Upper lobe of left lung (tissue), 6 donors: Measurements from ENCODE around the gene EYA2. TPM values are rescaled to one million over a fixed set of nuclear protein-coding genes. Genes with fewer than 3 reads are reported as not detected.

Experiments used
- ATAC-seq, 2 donors: fragments of 200-7000 bp; cut with Tn5 transposase; one replicate each; pipeline ENCODE4 v1.9.1; 2022; ENCODE audit warnings: mild to moderate bottlenecking in 2 of 2, moderate library complexity in 2 of 2; ENCODE audit not compliant: low FRiP score in 2 of 2
- DNase-seq, 2 donors: peaks; one replicate each; pipeline ENCODE4 v3.0.0-alpha.2; 2019 to 2020
- H3K27ac ChIP-seq, 4 donors: fragments of 200-600 bp; sonication (generic); one replicate each; pipeline ENCODE4 v1.5.1; 2016 to 2019
- H3K27me3 ChIP-seq, 4 donors: fragments of 200-600 bp; sonication (generic); one replicate each; pipeline ENCODE4 v1.5.1; 2017 to 2019
- H3K36me3 ChIP-seq, 4 donors: fragments of 200-600 bp; sonication (generic); one replicate each; pipeline ENCODE4 v1.5.1; 2016 to 2019
- H3K4me1 ChIP-seq, 4 donors: fragments of 200-600 bp; sonication (generic); one replicate each; pipeline ENCODE4 v1.5.1; 2018 to 2019
- H3K4me3 ChIP-seq, 4 donors: fragments of 200-600 bp; sonication (generic); one replicate each; pipeline ENCODE4 v1.5.1; 2017 to 2019; ENCODE audit warnings: mild to moderate bottlenecking in 2 of 4, moderate library complexity in 1 of 4
- H3K9me3 ChIP-seq, 4 donors: fragments of 200-600 bp; sonication (generic); one replicate each; pipeline ENCODE4 v1.5.1; 2018 to 2019
- CTCF ChIP-seq, 6 experiments: fragments of 450-650 bp in 4 of 6; fragments of 200-600 bp in 2 of 6; sonication (generic) in 2 of 6; IDR thresholded peaks; one replicate each; pipeline ENCODE4 v1.5.1; 2016 to 2019; ENCODE audit warnings: antibody characterized with exemption in 6 of 6
- EP300 ChIP-seq, 4 donors: sonication (generic); formaldehyde crosslinking; IDR thresholded peaks; one replicate each; pipeline ENCODE4 v1.5.1; 2017; ENCODE audit warnings: antibody characterized with exemption in 4 of 4, control low read depth in 2 of 4
- POLR2A ChIP-seq, 4 donors: fragments of 450-650 bp; IDR thresholded peaks; one replicate each; pipeline ENCODE4 v1.5.1; 2016 to 2017; ENCODE audit warnings: antibody characterized with exemption in 4 of 4, mild to moderate bottlenecking in 2 of 4
- POLR2AphosphoS5 ChIP-seq, 2 donors: sonication (generic); formaldehyde crosslinking; IDR thresholded peaks; one replicate each; pipeline ENCODE4 v1.5.1; 2017; ENCODE audit warnings: antibody characterized with exemption in 2 of 2
- WGBS, 2 donors: methylation state at CpG; one replicate each; pipeline ENCODE4 v1.1.5; 2017 to 2018; 5-methylcytosine and 5-hydroxymethylcytosine counted together
- total RNA-seq, 6 donors: library from RNA; depleted of rRNA in 4 of 6; stranded (reverse); fragments of >200 nt in 4 of 6; gene quantifications; one replicate each; pipeline versions ENCODE4 v1.1.0 to v1.2.1, GENCODE V29; 2016 to 2021
- donor health status: DM: no; HTN: no; CAD: no; lungs with moderate emphysema.
- donor health status: DM: no; HTN: yes; CAD: no; lungs with severe emphysema.

EYA2 gene
- total RNA-seq, 6 donors from 2014 or later, result 0.66 to 9.4 (median 3.0) TPM

GRCh38 chr20:47019121-47019824 lies 124.6 kb downstream of the EYA2 start:
- H3K4me1 ChIP-seq, result peaks cover 0 to 3% (median 0%) of the 10 kb centered on the region in 4 donors
- ATAC-seq, result peak in 1 of 2 donors; percentile 58
- no peak overlapping the region for H3K4me3 ChIP-seq
- H3K27me3 ChIP-seq, result no peaks in the 10 kb centered on the region
- H3K9me3 ChIP-seq, result no peaks in the 10 kb centered on the region
- H3K27ac ChIP-seq, result no peak overlapping the region
- DNase-seq, result no peak
- TF ChIP-seq POLR2AphosphoS5 (IDR thresholded peaks at IDR 0.05) (peak in 1 of 2 donors; percentile 31), EP300 (IDR thresholded peaks at IDR 0.05) (no peak), POLR2A (IDR thresholded peaks at IDR 0.05) (no peak), CTCF (IDR thresholded peaks at IDR 0.05) (no peak)
- 23 to 26% methylated on average over 7 of the region's 7 CpGs for WGBS, 2 donors
- H3K36me3 ChIP-seq, result no peaks in the 10 kb centered on the region

- ATAC-seq, result no peak
- H3K27me3 ChIP-seq, result no peaks in the 10 kb centered on the region
- TF ChIP-seq POLR2AphosphoS5 (IDR thresholded peaks at IDR 0.05), result no peak
- no peak for TF ChIP-seq EP300 (IDR thresholded peaks at IDR 0.05)
- no peak for TF ChIP-seq POLR2A (IDR thresholded peaks at IDR 0.05)
- TF ChIP-seq CTCF (IDR thresholded peaks at IDR 0.05), result no peak
Observed at GRCh38 chr20:47020231-47020630, 125.6 kb downstream of the EYA2 start.

GRCh38 chr20:47021850-47022249 lies 127.2 kb downstream of the EYA2 start:
- no peaks in the 10 kb centered on the region for H3K36me3 ChIP-seq
- H3K27me3 ChIP-seq, result no peaks in the 10 kb centered on the region
- 62 to 81% methylated on average over 4 of the region's 4 CpGs for WGBS, 2 donors
- no peak for TF ChIP-seq POLR2A (IDR thresholded peaks at IDR 0.05)
- ATAC-seq, result no peak
- no peak overlapping the region for H3K4me3 ChIP-seq
- DNase-seq, result no peak
- peaks cover 0 to 3% (median 0%) of the 10 kb centered on the region in 4 donors for H3K4me1 ChIP-seq
- no peaks in the 10 kb centered on the region for H3K9me3 ChIP-seq
- no peak overlapping the region for H3K27ac ChIP-seq

More at GRCh38 chr20:47020231-47020630, 125.6 kb downstream of the EYA2 start:
- 59 to 68% methylated on average over 2 of the region's 2 CpGs for WGBS, 2 donors
- DNase-seq, result no peak
- Histone ChIP-seq H3K4me3 (no peak overlapping the region), H3K36me3 (no peaks in the 10 kb centered on the region), H3K27ac (no peak overlapping the region), H3K4me1 (peaks cover 0 to 3% (median 0%) of the 10 kb centered on the region in 4 donors), H3K9me3 (no peaks in the 10 kb centered on the region)

- WGBS, 2 donors, result 56 to 92% methylated on average over 3 of the region's 3 CpGs
- Histone ChIP-seq H3K4me1 (no peaks in the 10 kb centered on the region), H3K4me3 (no peak overlapping the region), H3K27me3 (no peaks in the 10 kb centered on the region), H3K36me3 (no peaks in the 10 kb centered on the region), H3K27ac (no peak overlapping the region), H3K9me3 (peaks cover 0 to 9% (median 0%) of the 10 kb centered on the region in 4 donors)
- TF ChIP-seq EP300 (IDR thresholded peaks at IDR 0.05) (no peak), POLR2AphosphoS5 (IDR thresholded peaks at IDR 0.05) (no peak), POLR2A (IDR thresholded peaks at IDR 0.05) (no peak), CTCF (IDR thresholded peaks at IDR 0.05) (no peak)
- DNase-seq (no peak), ATAC-seq (peak in 1 of 2 donors; percentile 46)
Observed at GRCh38 chr20:47024461-47024937, 129.9 kb downstream of the EYA2 start.

- 40 to 75% methylated on average over 1 to 4 of the region's 4 CpGs for WGBS, 2 donors
Observed at GRCh38 chr20:47027042-47027441, 132.4 kb downstream of the EYA2 start.

More at GRCh38 chr20:47027042-47027441, 132.4 kb downstream of the EYA2 start:
- Histone ChIP-seq H3K27ac (no peak overlapping the region), H3K36me3 (no peaks in the 10 kb centered on the region), H3K4me3 (no peak overlapping the region), H3K4me1 (no peaks in the 10 kb centered on the region), H3K9me3 (peaks cover 0 to 9% (median 0%) of the 10 kb centered on the region in 4 donors), H3K27me3 (no peaks in the 10 kb centered on the region)
- DNase-seq, result no peak
- TF ChIP-seq POLR2A (IDR thresholded peaks at IDR 0.05) (no peak), POLR2AphosphoS5 (IDR thresholded peaks at IDR 0.05) (no peak), EP300 (IDR thresholded peaks at IDR 0.05) (no peak), CTCF (IDR thresholded peaks at IDR 0.05) (no peak)
- peak in 1 of 2 donors; percentile 31 for ATAC-seq
